Right hindlimb (tissue), 1 donor: ENCODE data around the gene NCKAP5.

ENCODE experiments used
- DNase-seq: peaks from one replicate; pipeline ENCODE4 v3.0.0-alpha.2; 2018

NCKAP5 gene

DNA sequence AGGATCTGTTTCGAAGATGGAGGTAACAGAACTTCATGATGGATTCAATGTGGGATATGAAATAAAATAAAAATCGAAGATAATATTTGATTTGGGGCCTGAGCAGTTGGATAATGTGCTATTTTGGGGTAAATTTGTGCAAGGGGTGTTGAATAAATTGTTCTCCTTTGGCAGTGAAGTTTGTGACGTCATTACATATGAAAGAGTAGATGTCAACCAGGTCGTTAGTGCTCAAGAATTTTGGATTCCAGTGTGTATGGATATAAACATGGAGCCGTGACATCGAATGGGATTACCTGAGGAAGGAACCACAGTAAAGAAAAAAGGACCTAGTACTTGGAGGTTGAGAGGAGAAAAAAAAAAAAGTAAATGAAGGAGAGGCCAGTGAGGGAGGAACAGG is 253.0 kb downstream of the NCKAP5 start:
- DNase-seq = no peak

DNA sequence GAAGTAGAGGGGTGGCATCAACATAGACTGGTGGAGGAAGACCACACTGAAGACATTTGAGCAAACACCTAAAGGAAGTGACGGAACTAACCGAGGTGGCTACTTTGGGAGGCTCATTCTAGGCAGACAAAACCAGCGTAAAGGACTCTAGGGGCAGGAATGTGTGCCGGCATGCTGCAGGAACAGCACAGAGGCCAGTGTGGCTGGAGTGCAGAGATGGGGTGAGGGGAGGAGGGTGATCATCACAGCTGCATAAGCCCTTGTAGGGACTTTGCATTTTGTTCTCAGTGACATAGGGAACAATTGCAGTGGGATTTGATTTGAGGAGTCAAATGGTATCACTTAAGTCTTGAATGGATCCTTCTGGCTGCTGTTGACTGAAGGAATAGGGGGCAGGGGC is 253.5 kb downstream of the NCKAP5 start:
- no peak for DNase-seq

DNA sequence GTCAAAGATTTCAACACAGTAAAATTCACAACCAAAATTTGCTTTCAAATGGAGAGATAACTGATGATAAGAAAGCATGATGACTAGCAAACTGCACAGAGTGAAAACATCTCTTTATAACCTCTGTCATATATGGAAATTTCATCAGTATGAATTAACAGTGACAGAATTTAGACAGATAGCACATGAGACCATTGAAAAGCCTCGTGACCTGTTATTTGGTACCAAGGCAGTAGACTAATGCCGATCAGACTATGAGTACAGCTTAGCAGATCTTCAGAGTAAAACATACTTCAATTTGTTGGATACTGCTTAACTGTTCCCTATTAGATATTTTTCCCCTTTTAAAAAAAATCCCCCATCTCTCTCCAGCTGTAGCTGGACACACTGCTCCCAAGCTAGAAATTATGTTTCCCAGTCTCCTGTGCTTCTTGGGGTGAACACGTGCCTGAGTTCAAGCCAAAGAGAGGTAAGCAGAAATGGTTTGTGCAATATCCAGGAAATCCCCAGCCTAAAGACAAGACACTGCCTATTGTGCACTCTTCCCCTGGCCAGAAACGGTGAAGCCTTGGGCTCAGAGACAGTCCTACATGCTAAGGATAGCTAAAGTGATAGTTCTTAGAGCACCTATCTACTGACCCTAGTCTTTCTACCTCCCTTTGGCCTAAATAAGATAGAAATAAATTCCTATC is 256.1 kb downstream of the NCKAP5 start:
- DNase-seq = no peak

DNA sequence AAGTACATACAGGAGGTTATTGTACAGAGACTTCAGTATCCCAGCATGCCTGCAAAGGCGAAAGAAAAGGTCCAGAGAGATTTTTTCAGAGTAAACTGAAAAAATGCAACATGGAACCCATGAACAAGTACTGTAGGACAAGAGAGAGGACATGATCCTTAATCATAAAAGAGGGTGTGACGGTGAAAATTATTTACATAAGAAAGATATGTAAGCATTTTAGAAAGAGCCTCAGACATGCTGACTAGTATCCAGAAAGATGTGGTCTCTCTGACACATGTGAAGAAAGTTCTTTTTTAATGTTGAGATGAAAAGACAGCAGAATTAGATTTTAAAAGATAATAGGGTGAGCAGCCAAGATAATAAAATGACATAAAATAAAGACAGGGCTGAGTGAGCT is 262.0 kb downstream of the NCKAP5 start:
- no peak for DNase-seq

DNA sequence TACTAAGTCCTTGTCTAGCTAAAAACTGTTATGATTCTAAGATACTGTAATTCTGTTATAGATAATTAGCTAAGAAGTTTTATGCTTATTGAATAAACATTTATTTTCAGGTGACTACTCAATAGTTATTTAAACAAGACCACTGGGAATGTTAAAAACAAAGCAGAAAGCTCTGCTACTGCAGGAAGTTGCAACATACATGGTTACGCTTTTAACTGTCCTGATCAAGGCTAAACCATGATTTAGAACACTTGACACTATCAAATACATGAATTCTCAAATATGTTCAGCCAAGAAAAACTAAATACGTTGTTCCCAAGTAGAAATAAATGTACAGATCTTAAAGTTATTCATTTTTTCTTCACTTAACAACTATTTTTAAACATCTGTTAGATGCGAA is 263.9 kb downstream of the NCKAP5 start:
- DNase-seq = no peak

DNA sequence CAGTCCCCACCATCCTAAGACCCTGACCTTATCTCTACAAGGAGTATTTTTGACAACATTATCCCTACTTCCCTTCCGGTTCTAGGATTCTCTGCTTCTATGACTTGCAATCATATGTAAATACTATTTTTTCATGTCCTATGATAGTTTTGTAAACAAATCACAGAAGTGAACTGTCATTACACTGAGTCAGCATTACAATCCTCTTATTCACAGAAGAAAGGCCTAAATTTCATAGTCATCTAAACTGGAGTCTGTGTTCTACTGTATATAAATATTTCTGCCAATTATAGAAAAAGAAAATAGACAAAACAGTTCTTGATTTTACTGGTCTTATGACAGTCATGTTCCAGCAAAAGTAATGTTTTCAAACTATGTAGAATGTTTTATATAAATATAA is 265.1 kb downstream of the NCKAP5 start:
- no peak for DNase-seq

- no peak for DNase-seq
These were observed 271.9 kb downstream of the NCKAP5 start for GRCh38 chr2:133296401-133296800.

DNA sequence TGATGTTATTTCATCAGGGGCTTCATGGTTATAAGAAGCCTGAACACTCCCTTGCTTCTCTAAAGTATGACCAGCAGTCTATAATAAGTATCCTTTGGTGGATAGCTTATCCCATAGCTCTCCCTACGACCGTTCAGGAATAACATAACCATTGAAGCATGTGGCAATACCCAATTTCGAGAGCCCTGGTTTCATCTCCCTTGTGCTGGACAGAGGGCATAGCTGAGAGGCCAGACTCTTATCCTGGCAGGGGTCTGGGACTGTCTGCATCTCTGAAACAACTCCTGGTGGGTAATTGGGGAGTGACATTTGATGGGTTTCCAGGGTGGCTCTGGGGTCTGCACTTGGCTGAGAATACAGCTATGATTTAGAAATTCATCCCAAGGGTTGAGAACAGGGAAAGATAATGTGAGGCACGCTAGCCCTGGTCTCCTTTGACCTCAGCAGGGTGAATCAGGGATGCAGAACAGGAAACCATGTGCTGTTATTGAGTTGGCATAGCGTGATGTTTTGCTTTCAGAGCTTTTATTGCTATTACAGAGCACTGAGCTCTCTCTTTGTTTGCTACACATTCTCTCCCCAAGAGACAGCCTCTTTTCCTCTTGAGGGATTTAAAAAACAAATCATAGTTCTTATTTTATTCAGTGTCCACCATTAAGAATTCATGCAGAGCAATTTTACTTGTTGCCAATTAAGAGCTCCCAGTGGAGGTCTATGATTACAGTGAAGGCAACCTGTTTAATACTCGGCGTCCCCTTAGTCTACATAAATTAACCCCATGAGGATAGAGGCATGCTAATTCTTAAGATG is 274.5 kb downstream of the NCKAP5 start:
- DNase-seq = no peak

DNA sequence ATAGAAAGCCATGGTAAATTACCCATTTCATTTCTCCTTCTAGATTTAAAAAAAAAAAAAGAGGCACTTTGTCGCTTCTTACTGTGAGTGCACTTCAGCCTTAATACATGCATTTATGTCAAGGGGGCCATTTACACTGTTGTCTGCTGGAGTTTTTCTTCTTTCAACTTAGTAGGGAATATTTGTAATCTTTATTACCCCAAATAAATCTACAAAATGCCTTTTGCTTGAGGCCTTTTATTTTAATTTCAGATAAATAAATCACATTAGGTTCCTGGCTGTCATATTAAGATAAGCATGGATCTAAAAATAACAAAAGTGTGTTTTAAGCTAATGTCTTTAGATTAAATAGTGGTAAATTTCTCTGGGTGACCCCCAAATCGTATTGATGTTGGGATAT is 276.0 kb downstream of the NCKAP5 start:
- DNase-seq = no peak

- no peak for DNase-seq
These were observed 280.6 kb downstream of the NCKAP5 start for GRCh38 chr2:133287709-133288108.

DNA sequence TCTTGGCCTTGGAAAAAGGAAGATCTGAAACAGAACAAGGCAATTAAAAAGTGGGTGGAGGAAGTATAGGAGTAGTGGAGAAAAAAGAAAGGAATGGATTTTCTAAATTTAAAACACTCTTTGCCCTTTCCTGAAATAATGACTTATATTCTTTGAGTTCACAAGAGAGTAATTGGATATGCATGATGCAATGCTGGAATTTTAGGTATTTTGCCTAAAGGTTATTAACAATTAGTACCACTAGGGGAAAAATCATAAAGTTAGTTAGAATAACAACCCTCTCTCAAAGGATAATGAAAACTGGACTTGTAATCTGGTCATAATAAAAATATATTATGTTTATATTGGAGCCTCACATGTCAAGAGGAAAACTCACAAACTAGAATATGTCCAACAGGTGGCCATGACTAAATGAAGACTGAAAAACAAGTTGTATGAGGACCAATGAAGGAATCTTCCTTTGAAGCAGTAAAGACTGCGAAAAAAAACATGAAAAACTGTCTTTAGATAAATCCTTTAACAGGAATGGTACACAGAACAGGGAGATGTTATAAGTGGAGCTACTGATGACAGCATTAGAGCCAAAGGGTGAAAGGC is 281.8 kb downstream of the NCKAP5 start:
- DNase-seq = no peak

DNA sequence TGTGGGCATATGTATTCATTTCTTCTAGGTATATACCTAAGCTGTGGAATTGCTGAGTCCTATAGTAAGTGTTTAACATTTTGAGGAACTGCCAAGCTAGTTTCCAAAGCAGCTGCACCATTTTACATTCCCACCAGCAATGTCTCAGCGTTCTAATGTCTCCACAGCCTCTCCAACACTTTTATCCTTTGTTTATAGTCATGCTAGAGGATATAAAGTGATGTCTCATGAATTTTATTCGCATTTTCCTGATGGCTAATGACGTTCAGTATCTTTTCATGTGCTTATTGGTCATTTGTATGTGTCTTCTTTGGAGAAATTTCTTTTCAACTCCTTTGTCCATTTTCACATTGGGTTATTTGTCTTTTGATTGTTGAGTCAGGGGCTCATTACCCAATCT is 295.2 kb downstream of the NCKAP5 start:
- no peak for DNase-seq

GRCh38 chr2:133271105-133271504 is 297.2 kb downstream of the NCKAP5 start:
- DNase-seq = no peak

- DNase-seq = no peak
These were observed 297.7 kb downstream of the NCKAP5 start for GRCh38 chr2:133270550-133270949.

GRCh38 chr2:133266926-133267590 is 301.2 kb downstream of the NCKAP5 start:
- no peak for DNase-seq

DNA sequence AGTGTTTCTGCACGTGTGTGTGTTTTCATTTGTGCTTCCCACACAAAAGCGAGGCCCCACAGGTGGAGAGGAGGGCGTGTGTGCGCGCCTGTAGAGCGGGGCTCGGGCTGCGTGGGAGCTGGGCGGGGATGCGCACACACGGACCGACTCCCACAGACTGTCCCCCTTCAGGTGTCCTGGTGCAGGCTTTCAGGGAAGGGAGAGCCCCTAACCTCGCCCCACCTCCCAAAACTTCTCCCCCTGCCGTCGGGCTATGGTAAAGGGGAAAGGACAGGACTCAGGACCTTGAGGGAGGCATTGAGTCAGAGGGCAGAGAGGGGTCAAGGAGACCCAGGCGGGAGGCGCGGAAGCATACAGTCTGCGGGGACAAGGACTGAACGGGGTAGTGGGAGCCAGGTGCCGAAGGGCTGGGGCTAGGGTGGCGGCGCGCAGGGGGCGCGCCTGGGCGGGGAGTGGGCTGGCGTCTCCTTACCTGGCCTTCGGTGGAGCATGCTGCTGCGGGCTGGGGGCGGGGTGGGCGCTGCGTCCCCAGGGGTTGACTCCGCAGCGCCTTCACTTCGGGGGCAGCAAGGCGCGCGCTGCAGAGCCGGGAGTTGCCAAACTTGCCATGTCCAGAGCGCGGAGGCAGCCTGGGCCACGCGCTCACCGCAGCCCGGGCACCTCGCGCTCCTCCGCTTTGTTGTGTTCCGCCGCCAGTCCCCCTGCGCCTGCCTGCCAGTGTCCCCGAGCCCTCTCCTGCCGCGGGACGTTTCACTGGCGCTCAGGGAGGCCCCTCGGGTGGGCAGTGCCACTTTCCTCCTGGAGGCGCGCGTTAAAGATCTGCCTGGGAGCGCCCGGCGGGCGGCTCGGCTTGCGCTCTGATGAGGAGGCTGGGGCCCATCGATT is 302.0 kb downstream of the NCKAP5 start:
- DNase-seq = peak; percentile 31

GRCh38 chr2:133265432-133265949 is 302.8 kb downstream of the NCKAP5 start:
- DNase-seq = peak; percentile 42

DNA sequence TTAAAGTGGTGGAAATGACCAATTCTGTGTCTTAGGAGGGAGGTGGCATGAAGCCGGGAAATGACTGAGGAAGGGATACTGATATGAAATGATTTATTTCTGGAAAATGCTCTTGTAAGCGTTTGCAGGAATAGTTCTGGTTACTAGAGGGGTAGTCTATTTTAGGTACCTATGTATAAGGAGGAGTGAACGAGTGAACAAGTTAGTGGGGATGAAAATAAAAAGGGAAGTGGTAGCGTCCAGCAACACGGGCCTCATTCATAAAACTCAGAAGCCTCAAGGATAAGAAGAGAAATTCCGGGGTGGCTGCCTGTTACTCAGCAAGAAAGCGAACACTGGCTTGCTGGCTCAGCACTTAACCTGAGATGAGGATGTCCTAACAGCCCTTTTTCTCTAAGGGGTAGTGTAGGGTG is 303.3 kb downstream of the NCKAP5 start:
- DNase-seq = no peak

DNA sequence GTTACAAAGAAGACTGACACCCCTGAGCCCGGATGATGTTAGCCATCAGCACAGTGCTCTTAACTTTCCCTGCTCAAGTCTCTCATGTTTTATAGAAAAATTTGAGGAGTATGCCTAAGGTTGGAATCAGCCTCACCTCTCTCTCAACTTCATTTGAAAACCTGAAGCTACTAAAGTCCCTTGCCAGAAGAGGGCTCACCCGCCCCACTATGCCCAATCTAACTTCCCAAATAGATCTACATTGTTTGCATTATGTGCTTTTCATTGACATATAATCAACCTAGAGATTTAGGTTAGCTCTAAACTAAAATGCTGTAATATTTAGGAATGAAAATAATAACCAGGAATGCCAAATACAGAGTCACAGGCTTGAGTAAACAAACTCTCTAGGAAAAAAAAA is 305.4 kb downstream of the NCKAP5 start:
- no peak for DNase-seq

DNA sequence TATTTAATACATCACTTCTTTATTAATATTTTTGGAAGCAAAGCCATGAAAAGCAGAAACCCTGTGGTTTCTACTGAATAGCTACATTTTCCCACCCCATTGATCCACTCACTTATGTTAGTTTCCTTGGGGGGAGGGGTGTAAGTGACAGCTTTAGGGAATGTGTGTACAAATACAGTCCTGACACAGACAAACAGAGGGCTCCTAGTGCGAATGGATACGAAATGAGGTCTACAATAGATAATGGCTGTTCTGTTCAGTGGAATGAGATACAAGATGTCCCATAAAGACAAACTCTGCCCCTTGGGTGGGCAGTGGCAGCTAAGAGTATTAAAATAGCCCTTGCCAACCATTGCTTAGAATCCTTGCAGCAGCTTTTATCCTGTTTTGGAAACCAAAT is 312.9 kb downstream of the NCKAP5 start:
- no peak for DNase-seq

GRCh38 chr2:133253793-133254192 is 314.5 kb downstream of the NCKAP5 start:
- DNase-seq = no peak

DNA sequence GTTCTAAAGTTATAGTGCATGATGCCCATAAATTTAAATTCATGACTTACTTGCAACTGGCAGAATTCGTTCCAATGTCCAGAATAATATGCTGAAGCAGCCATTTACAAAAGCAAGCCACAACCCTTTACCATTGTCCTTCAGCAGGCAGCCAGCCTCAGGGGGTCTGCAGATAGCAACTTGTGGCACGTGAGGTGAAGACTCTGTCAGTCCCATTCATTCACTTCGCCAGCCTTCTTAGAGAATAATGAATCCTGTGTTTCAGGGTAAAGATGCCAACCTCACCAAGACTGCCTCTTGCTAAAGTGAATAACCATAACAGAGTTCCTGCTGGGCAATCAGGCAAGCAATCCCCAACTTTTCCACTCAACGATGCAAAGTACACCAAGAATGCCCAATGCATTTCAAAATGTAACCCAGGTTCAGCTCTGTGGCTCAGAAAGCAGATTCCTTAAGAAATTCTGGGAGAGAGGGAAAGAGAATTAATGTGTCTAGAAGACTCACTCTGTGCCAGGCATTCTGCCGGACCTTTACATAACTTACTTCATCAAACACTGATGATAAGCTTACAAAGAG is 315.4 kb downstream of the NCKAP5 start:
- no peak for DNase-seq
